ENCODE data around the gene DHX30.
"Not testable (repeated sequence)": the region's sequence is repeated elsewhere in the genome, so short reads cannot be mapped to it uniquely, and the experiment has no call there.

The DHX30 gene

DNA sequence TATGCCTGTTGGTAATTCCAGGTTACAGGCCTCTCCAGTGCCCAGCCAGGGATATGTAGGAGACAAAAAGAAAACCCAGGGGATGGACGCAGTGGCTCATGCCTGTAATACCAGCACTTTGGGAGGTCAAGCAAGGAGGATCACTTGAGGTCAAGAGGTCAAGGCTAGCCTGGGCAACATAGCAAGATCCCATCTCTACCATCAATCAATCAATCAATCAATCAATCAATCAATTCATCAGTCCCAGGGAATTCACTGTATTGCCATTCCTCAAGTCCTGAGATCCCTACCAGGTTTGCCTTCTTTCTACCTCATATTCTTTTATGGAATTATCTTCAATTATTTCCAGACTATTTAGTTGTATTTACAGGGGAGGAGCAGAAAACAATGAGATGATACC is 82.2 kb downstream of the DHX30 start:
- DNase-seq, result no peak

DNA sequence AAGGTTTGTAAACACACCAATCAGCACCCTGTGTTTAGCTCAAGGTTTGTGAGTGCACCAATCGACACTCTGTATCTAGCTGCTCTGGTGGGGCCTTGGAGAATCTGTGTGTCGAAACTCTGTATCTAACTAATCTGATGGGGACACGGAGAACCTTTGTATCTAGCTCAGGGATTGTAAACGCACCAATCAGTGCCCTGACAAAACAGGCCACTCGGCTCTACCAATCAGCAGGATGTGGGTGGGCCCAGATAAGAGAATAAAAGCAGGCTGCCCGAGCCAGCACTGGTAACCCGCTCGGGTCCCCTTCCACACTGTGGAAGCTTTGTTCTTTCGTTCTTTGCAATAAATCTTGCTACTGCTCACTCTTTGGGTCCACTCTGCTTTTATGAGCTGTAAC is 85.1 kb downstream of the DHX30 start:
- DNase-seq, result not testable (repeated sequence)

DNA sequence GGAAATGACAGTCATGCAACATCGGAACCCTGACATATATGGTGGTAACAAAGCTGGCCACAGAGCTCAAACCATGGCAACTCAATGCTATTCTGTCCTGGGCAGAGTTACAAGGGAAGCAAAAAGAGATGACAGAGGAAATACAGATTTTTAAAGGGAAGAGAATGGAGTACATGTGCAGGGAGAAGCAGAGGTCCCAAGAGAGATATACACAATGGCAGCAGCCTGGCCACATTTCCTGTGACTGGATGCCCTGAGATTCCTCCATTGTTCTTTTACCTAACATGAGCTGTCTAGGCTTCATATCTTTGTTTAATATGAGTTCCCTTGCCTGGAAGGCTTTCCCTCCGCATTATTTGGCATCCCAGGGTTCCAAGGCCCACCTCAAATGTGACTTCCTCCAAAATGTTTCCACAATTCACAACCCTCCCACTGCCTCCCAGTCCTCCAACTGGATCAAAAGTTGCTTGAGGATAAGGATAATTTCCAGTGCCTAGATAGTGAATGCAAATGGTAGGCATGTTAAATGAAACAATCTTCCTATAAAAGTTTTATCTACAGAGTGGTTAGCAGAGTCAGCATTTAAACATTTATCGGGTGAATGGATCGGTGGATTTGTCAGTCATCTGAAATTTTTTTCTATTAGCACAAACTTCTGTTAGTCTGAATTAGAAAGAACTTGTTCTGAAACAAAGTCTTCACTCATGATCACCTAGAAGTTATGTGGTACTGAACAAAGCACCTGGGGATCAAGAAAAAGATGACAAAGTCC is 86.2 kb downstream of the DHX30 start:
- DNase-seq, result no peak

DNA sequence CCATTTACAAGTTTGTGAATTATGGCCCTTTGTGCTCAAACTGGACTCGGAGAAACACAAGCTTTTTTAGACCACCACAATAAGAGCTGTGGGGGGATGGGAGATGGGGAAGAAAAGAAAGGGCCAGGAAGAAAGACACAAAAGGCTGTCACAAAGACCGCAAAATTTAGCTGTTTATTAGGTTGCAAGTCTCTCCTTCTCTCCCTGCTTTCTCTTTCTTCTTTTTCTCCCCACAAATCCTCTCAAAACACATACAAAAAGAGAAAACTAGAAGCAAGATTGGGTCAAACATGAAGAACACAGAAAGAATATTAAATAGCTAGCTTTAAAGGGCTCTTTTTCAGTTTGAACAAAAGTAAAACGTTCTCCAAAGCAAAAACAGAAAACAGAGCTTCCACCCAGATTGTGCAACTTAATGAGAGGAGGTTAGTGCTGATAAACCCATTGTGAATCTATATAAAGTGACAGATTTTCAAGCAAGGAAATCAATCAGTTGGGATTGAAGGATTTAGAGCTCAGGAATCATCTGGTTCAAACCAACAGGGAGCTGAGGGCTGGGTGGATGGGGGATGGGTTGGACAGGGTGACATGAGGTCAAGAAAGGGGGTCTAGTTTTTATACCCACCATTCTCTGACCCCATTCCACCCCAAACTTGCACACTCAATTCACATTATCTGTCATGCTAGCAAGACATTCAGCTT is 87.3 kb downstream of the DHX30 start:
- no peak for DNase-seq

DNA sequence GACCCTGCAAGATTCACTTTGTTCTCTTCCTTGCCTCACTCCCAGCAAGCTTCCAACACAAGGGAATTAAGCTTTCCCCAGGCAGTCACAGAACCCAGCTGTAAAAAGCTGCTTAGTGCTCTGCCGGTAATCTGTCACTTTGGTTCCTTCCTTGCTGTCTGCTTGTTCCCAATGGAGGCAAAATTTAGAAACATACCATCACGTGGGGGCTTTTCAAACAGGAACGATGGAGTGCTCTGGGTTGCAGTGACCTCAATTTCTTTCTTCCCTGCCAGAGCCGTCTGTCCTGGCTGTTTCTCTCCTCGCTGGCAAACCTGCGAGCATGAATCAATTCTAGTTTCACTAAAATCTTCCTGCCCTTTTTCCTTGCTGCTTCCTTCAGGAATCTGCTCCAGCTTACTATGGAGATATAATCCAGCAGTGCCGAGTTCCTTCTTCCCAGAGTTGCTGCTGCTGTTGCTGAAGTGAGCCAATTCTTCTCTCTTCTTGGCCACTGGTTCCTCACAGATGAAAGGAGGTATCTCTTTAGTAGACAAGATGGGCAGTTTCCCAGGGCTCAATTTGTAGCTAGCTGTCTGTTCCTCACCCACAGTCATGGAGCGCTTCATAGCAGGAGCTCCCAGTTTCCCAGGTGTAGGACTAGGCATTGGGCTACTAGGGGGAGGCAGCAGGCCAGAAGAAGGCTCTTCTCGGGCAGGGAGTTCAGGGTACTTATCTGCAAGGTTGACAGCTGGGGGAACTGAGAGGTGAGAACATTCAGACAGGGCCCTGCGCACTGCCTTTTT is 88.1 kb downstream of the DHX30 start:
- no peak for DNase-seq

DNA sequence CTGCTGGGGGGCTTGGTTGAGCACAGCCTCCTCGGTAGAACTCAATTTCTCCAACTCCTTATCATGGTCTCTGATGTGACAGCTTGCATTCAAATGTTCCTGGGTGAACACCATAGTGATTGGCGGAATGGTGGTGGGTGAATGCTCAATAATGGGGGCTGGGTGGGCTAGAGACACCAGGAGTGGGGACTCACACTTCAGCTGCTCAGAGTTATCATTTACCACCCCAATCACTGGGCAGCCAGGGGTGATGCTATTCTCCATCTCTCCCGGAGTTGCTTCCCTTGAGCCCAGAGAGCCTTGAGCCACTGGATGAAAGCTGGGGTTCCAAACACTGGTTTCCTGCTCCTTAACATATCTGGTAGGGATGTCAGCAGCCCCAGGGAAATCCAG is 88.7 kb downstream of the DHX30 start:
- DNase-seq, result no peak

DNA sequence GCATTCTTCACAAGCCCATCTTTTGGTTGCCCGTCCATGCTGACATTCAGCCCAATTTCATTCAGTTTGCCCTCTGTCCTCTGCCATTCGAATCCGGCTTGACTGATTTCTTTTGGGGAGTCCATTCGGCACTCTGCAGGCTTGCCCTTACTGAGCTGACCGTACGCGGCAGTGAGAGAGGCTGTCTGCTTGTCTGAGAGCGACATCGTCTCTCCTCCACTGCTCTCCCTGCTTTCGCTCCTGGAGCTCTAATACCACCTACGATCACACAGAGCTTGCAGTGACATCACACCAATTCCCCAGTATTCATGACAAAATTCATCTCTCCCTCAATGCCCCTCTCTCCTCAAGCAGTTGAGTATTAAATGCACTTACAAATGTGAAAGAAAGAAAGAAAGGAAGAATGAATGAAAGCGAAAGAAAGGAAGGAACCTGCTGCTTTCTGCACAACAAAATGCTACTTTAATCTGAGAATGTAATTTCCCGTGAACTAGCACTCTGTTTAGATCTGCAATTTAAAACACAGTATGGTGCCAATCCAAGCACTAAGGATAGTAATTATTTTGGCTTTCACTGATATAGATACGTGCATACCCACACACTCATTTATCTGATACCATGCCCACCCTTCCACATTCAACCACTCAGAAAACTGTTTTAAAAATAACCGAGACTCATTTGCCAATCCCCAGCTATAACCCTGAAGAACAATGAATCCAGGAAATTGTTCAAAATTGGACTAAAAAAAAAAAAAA is 89.5 kb downstream of the DHX30 start:
- DNase-seq, result no peak

DNA sequence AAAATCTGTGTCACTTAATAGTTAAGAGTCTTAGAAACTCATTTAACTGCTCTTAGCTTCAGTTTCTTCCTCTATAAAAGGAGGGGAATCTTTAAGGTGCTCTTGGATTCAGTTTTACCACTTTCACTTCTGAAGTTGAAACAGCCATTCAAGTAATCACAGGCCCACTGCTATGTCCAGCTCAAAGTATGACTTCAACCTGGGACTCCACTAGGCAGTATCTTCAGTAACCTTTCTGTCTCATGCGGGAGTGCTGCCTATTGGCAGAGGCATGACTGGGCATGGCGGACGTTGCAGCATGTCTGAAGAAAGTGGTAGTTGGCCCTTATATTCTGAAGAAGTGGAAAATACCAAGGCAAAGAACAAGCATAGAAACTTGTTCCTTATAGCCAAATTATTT is 92.3 kb downstream of the DHX30 start:
- DNase-seq, result no peak

DNA sequence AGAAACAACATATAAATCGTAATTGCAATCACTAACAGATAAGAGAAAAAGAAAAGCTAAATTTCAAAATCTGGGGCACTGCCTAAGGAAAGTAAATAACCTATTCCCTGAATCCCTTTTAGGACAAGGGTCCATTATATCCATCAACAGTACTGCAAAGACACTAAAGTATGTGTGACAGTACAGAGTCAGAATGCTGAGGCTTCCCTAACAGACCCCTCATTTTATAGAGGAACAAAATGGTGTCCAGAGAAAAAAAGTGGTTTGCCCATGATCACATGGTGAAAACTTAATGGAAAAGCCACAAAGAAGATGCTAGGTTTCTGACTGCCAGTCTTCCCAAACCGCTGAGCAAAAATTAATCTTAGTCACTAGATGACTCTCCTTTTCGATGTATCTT is 93.8 kb downstream of the DHX30 start:
- no peak for DNase-seq

DNA sequence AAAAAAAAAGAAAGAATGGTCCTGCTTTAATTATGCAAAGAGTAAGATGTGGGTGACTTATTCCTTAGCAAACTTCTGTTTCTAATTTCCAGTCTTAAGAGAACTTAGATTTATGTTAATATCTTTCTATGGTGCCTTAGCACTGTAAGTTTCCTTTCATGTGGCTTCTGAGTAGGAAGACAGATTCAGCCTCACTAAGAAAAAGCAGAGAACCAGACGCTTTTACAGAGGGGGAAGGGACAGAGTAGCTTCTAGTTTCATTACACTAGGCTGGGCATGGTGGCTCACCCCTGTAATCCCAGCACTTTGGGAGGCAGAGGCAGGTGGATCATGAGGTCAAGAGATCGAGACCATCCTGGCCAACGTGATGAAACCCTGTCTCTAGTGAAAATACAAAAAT is 95.0 kb downstream of the DHX30 start:
- no peak for DNase-seq

DNA sequence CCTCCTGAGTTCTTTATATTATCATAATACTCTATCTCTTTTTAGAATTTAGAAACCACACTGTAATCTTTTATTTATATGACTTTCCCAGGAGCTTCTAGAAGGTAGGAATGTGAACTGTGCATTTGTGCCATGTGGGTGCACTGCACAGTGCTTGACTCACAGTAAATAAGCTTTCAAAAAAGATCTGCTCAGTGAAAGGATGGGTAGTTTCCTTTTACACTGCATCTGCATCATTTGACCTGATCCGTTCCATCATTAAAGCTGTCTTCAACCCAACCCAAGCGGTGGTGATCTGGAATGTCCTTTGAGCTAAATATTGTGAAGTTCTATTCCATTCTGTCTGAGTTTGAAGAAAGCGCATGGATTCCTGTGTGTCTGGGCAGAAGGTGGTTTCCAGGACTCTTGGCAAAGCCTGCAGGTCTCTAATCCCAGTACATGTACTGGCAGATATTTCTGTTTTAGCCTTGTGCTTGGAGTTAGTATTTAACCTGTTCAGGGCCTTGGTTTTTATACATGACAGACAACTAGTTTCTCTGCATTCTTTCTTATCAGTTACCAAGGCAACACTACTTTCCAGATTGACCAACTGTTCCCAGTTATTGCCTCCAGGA is 96.7 kb downstream of the DHX30 start:
- DNase-seq, result no peak

Data from MV-4-11 (cell line).